AG04449 (cell line): ENCODE measurements around the gene SNRPF.

Experiments used
- CTCF ChIA-PET: fragments of 350-600 bp; formaldehyde crosslinking; extraction: SDS; loops from one replicate; lab custom pipeline; 2021; ENCODE audit warnings: antibody characterized with exemption; lab: Yijun Ruan, JAX
- POLR2A ChIA-PET: fragments of 400-600, 350-600 bp; formaldehyde crosslinking; extraction: SDS; loops from one replicate; lab custom pipeline; 2020; ENCODE audit warnings: antibody characterized with exemption, inconsistent platforms; lab: Yijun Ruan, JAX
- DNase-seq: peaks from one replicate; pipeline ENCODE4 v3.0.0-alpha.2; 2010; ENCODE audit warnings: low read depth, low spot score
- H3K4me3 ChIP-seq: 2 replicates; pipeline ENCODE4 v1.5.1; 2011; ENCODE audit warnings: low read depth, mild to moderate bottlenecking, control low read depth, low read length
- TF ChIP-seq, protein P1 (sequence below): IDR thresholded peaks from one replicate; pipeline ENCODE4 v1.5.1; 2011; ENCODE audit warnings: mild to moderate bottlenecking, moderate library complexity, low read length, control low read depth, inconsistent platforms; ENCODE audit not compliant: insufficient read depth; ENCODE audit errors: missing control alignments

Gene SNRPF

DNA sequence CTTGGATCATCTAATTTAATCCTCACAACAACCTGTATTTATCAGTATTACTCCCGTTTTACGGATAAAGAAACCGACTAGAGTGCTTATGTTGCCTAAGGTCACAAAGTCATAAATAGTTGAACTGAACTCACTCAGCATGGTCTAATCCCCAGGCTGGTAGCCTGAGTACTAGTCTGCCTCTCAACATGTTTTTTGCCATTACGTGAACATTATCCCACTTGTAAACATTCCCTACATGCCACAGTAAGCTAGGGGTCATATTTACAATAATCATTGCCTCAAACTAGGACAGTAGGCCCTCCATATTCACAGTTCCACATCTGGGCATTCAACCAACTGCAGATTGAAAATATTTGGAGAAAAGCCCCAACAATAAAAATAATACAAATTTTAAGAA is 12.1 kb downstream of the SNRPF start:
- ChIA-PET POLR2A (no interaction called here), CTCF (interaction anchor here (0.8 to 2.6 kb wide), 2 partner anchors 46 to 48 kb away, joined by 3 to 7 read pairs; no protein-coding TSS in a partner anchor)
- TF ChIP-seq, protein P1, sequence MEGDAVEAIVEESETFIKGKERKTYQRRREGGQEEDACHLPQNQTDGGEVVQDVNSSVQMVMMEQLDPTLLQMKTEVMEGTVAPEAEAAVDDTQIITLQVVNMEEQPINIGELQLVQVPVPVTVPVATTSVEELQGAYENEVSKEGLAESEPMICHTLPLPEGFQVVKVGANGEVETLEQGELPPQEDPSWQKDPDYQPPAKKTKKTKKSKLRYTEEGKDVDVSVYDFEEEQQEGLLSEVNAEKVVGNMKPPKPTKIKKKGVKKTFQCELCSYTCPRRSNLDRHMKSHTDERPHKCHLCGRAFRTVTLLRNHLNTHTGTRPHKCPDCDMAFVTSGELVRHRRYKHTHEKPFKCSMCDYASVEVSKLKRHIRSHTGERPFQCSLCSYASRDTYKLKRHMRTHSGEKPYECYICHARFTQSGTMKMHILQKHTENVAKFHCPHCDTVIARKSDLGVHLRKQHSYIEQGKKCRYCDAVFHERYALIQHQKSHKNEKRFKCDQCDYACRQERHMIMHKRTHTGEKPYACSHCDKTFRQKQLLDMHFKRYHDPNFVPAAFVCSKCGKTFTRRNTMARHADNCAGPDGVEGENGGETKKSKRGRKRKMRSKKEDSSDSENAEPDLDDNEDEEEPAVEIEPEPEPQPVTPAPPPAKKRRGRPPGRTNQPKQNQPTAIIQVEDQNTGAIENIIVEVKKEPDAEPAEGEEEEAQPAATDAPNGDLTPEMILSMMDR = no peak
- DNase-seq = no peak
- no peak overlapping the region for H3K4me3 ChIP-seq

DNA sequence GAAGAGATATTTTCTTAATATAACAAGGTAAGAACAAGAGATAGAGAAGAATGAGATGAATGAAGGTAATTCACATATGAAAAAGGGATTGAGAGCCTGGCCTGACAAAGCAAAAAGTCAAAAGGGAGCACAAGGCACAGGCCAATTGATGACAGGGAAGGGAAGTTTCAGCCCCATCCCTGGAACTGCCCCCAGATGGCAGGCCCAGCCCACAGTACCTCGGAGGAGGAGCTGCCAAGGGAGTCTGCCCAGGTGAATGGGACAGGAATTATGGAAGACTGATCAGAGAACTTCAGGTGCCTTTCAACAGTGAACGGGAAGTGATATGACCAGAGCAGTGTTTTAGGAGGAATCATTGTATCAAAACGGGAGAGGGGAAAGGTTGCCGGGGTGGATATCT is 15.7 kb downstream of the SNRPF start:
- CTCF ChIA-PET = no interaction called here
- no peak for DNase-seq
- no peak overlapping the region for H3K4me3 ChIP-seq
- TF ChIP-seq, protein P1 = no peak
- POLR2A ChIA-PET = no interaction called here

DNA sequence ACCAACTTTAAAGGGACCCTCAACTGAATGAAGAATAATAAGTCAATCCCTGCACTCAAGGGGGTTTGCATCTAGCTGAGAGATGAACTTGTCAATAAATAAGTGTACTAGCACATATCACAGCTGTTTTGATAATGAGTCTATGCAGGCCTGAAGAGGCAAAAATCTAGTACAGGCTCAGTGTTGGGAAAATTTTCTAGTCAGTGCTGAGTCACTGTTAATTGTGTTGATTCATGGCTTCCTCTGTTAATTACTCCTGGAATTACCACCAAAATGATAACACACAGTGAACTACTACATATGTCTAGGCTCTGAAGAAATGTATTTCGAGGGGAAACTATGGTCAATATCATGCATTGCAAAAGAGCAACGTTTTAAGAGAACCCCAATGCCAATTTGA is 18.9 kb downstream of the SNRPF start:
- POLR2A ChIA-PET = no interaction called here
- TF ChIP-seq, protein P1 = no peak
- CTCF ChIA-PET = interaction anchor here (1.1 to 2.1 kb wide), 3 partner anchors 40 to 121 kb away, joined by 3 to 7 read pairs (median 3); no protein-coding TSS in a partner anchor
- no peak overlapping the region for H3K4me3 ChIP-seq
- no peak for DNase-seq

DNA sequence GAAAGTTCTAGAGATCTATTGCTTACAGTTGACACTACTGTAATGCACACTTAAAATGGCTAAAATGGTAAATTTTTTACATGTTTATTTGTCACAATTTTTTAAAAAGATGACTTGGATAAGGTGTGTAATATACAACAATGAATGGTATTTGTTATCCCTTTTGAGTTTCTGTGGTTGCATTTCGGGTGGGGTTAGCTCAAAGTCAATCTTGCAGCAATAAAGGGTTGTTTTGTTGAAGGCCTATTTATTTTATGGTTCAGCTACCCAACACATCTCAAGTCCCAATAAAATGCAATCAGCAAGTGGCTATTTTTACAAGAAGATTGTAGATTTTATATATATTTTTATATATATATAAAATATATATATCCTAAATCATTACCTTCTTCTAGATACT is 22.1 kb downstream of the SNRPF start:
- ChIA-PET CTCF (no interaction called here), POLR2A (no interaction called here)
- no peak for DNase-seq
- H3K4me3 ChIP-seq = no peak overlapping the region
- TF ChIP-seq, protein P1 = no peak

DNA sequence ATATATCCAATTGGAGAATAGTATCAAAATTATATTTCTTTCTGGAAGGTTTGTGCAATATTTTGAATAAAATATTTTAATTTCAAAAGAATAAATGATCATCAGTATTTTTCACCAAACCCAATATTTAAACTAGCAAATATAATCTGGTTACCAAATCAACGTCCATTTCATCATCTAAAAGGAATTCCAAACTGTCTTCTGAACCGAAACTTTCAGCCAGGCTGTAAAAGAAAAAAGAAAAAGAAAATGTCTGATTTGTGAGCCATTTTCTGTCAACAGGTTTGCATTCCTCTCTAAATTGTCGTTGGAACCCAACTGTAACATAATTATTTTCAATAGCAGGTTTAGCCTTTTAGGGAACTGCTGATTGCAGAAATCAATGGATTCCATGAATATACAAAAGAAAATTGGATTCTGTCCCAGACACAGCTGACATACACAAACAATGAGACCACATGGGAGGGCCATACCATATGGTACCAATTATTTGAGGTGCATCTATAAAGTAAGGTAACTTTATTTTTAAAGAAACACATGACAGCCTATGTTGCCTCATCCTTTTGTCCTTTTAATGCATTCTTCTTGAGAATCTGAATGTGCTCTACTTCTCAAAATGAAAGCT is 22.7 kb downstream of the SNRPF start:
- DNase-seq = no peak
- TF ChIP-seq, protein P1 = no peak
- no peak overlapping the region for H3K4me3 ChIP-seq
- ChIA-PET CTCF (no interaction called here), POLR2A (no interaction called here)

DNA sequence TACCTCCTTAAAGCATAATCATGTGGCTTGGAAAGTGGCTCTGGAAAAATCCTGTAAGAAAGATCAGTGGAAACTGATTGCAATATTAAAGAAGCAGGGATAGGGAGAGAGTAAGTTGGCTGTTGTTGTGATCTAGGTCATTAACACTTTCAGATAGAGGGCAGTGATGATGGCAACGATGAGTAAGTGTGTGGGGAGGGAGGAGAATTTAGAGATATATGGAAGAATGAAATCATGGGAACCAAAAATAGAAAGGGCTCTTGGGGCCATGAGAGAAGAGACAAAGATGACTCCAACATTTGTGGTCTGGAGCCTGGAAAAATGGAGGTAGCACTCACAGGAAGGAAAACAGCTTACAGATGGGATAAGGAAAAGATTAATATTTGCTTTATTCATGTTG is 23.3 kb downstream of the SNRPF start:
- ChIA-PET POLR2A (no interaction called here), CTCF (interaction anchor here (0.9 kb wide), 1 partner anchor 613 kb away, joined by 3 read pairs; no protein-coding TSS in a partner anchor)
- H3K4me3 ChIP-seq = no peak overlapping the region
- TF ChIP-seq, protein P1 = no peak
- DNase-seq = no peak
